IgD-negative memory B cell (primary cell): Measurements from ENCODE around the gene SLAMF9. TPM values are rescaled to one million over a fixed set of nuclear protein-coding genes. Genes with fewer than 3 reads are reported as not detected.

ENCODE experiments used
- H3K27ac Mint-ChIP-seq, 3 donors: one replicate each; pipeline ENCODE4 v1.8.0; 2020 to 2022; ENCODE audit warnings: mild to moderate bottlenecking in 3 of 3, mixed read lengths in 3 of 3, moderate library complexity in 1 of 3
- H3K27me3 Mint-ChIP-seq: one replicate; pipeline ENCODE4 v1.8.0; 2021; ENCODE audit warnings: mixed read lengths
- H3K36me3 Mint-ChIP-seq: one replicate; pipeline ENCODE4 v1.8.0; 2020; ENCODE audit warnings: mild to moderate bottlenecking, mixed read lengths
- H3K4me1 Mint-ChIP-seq, 3 donors: one replicate each; pipeline ENCODE4 v1.8.0; 2020 to 2022; ENCODE audit warnings: mixed read lengths in 3 of 3, mild to moderate bottlenecking in 1 of 3
- H3K4me3 Mint-ChIP-seq, 4 donors: one replicate each; pipeline ENCODE4 v1.8.0; 2020 to 2022; ENCODE audit warnings: mild to moderate bottlenecking in 4 of 4, mixed read lengths in 4 of 4, moderate library complexity in 3 of 4
- H3K9me3 Mint-ChIP-seq, 3 donors: one replicate each; pipeline ENCODE4 v1.8.0; 2020 to 2021; ENCODE audit warnings: mixed read lengths in 3 of 3, mild to moderate bottlenecking in 1 of 3
- polyA plus RNA-seq: library from polyadenylated mRNA; unstranded; fragments of 300-500 nt; fragmentation: Illumina TruSeq; gene quantifications from one replicate; pipeline ENCODE4 v1.2.3, GENCODE V29; 2021

Gene SLAMF9
- polyA plus RNA-seq, 1 donor from 2014 or later = not detected

DNA sequence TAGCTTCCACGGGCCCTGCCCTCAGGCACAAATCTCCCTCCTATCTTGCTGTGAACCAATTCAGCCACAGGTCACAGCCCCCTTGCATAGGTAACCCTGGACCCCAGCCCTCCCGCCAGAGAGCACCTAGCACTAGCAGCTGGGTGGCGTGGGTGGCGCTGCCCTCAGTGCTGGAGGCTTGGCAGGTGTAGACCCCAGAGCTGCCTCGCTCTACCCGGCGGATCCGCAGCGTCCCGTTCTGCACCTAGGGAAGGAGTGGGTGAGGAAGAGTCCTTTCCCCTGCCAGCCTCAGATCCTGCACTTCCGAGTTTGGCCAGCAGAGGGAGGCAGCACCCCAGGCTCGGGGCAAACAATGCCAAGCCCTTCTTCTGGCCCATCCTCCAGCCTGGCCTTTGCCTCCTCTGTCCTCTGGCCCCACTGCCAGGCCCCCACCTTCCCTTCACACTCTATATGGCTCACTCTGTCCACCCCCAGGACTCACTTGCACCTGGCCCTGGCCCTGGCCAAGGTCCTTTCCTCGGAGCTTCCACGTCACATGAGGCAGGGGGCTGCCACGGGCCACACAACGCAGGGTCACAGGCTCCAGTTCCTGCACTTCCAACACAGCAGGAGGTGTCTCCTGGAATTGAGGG, 17.6 kb downstream of the SLAMF9 start:
- H3K9me3 Mint-ChIP-seq = no peaks in the 10 kb centered on the region
- peak overlapping the region in 1 of 3 donors; percentile 30 for H3K27ac Mint-ChIP-seq
- peaks cover 30 to 41% (median 34%) of the 10 kb centered on the region in 3 donors for H3K4me1 Mint-ChIP-seq
- H3K27me3 Mint-ChIP-seq = peaks cover 10% of the 10 kb centered on the region
- H3K4me3 Mint-ChIP-seq = peak overlapping the region in 3 of 4 donors; percentile 2 to 78 (median 8)
- peaks cover 1% of the 10 kb centered on the region for H3K36me3 Mint-ChIP-seq

DNA sequence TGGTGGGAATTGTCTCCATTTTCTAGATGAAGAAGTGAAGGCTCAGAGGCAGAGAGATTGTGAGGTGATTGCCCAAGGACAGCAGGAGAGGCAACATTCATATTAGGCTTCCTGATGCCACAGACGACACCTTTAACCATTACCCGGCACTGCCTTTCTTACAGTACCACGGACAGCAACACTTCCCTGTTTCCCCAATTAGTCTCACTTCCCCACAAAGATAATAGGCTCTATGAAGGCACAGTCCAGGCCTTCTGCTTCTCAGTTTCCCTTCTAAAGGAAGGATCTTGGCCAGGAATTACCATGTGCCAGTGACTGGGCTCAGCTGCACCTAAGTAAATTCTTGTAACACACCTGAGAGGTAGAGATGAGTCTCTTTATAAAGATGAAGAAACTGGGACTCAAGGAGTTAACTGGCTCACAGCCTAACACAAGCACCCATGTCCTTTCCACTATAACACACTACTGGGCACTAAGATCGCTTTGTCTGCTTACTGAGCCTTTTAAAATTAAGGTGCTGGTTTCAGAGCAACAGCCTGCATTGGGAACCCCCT, 18.2 kb downstream of the SLAMF9 start:
- peaks cover 10% of the 10 kb centered on the region for H3K27me3 Mint-ChIP-seq
- peak overlapping the region in 2 of 4 donors; percentile 2 to 78 for H3K4me3 Mint-ChIP-seq
- peaks cover 1% of the 10 kb centered on the region for H3K36me3 Mint-ChIP-seq
- peak overlapping the region in 1 of 3 donors; percentile 30 for H3K27ac Mint-ChIP-seq
- H3K4me1 Mint-ChIP-seq = peaks cover 30 to 41% (median 34%) of the 10 kb centered on the region in 3 donors
- no peaks in the 10 kb centered on the region for H3K9me3 Mint-ChIP-seq

DNA sequence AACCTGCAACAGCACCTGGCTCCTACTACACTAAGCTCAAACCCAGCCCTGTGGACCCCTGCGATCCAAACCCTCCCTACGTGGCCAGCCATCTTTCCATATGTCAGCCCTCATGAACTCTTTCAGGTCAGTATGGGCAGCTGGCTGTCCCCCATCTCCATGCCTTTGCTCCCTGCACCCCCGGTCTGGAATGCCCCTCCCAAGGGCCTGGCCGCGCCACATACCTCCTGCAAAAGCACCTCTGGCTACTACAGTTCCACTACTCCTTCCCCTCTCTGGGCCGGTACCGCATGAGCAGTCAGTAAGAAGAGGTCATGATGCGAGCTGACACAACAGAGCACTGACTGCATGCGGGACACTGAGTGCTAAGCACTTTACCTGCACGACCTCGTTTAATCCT, 18.7 kb downstream of the SLAMF9 start:
- Mint-ChIP-seq H3K27me3 (peaks cover 10% of the 10 kb centered on the region), H3K27ac (peak overlapping the region in 1 of 3 donors; percentile 30), H3K9me3 (no peaks in the 10 kb centered on the region), H3K4me1 (peaks cover 30 to 38% (median 34%) of the 10 kb centered on the region in 3 donors), H3K4me3 (peak overlapping the region in 2 of 4 donors; percentile 50 to 57), H3K36me3 (peaks cover 1% of the 10 kb centered on the region)

DNA sequence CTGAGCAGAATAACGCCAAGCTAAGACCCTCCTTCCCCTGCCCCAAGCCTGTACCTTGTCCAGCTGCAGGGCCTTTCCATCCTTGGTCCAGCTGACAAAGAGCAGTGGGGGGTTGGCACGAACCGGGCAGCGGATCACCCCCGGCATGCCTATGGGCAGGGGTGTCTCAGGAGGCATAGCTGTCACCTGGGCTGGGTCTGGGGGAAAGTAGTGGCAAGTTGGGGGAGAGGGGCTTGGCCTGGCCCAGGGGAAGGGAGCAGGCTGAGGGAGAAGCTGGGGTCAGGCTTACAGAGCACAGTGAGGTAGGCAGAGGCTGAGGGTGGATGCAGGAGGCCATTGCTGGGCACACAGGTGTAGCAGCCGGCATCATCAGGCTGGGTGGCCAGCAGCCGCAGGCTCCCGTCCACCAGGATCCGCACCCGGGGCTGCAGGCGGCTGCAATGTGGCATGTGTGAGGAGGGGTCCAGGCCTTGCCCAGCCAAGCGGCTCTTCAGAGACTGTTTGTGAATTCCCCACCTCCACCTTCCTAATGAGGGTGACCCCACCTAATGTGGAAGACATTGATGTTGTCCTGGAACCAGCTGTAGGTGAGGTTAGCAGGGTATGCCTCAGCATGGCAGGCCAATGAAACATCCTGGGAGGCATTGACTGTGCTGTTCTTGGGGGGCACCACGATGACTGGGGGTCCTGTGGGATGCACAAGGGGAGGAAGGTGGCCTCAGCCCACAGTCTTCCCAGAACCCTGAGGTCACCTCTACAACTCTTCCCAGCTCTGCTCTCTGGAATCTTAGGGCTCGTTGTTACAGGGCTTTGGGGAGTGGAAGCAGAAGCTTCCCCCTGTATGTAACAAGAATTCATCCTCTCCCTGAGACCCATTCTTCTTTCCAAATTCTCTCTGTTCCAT, 19.6 kb downstream of the SLAMF9 start:
- peak overlapping the region in 1 of 3 donors; percentile 38 for H3K27ac Mint-ChIP-seq
- H3K9me3 Mint-ChIP-seq = no peaks in the 10 kb centered on the region
- peaks cover 1% of the 10 kb centered on the region for H3K36me3 Mint-ChIP-seq
- peaks cover 30 to 37% (median 34%) of the 10 kb centered on the region in 3 donors for H3K4me1 Mint-ChIP-seq
- peak overlapping the region in 1 of 4 donors; percentile 50 for H3K4me3 Mint-ChIP-seq
- peaks cover 10% of the 10 kb centered on the region for H3K27me3 Mint-ChIP-seq

DNA sequence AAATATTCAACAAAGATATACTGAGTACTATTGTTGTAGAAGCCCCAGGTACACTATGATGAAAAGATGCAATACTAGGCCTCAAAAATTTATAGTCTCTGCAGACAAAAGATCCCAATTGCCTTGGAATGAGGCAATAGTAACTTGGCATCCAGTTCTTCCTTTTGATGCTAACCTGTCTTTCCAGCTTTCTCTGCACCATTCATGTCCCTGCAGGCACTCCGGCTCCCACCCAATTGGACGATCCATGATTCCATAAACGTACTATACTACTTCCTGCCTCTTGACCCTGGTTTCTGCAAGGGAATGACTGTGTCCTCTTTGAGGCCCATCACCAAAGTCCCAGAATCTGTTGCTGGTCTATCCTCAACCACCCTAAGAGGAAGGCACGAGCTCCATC, 20.7 kb downstream of the SLAMF9 start:
- peaks cover 1% of the 10 kb centered on the region for H3K36me3 Mint-ChIP-seq
- H3K9me3 Mint-ChIP-seq = no peaks in the 10 kb centered on the region
- H3K27me3 Mint-ChIP-seq = peaks cover 14% of the 10 kb centered on the region
- H3K4me3 Mint-ChIP-seq = peak overlapping the region in 2 of 4 donors; percentile 8 to 44
- H3K27ac Mint-ChIP-seq = peak overlapping the region in 1 of 3 donors; percentile 48
- H3K4me1 Mint-ChIP-seq = peaks cover 26 to 29% (median 27%) of the 10 kb centered on the region in 3 donors

DNA sequence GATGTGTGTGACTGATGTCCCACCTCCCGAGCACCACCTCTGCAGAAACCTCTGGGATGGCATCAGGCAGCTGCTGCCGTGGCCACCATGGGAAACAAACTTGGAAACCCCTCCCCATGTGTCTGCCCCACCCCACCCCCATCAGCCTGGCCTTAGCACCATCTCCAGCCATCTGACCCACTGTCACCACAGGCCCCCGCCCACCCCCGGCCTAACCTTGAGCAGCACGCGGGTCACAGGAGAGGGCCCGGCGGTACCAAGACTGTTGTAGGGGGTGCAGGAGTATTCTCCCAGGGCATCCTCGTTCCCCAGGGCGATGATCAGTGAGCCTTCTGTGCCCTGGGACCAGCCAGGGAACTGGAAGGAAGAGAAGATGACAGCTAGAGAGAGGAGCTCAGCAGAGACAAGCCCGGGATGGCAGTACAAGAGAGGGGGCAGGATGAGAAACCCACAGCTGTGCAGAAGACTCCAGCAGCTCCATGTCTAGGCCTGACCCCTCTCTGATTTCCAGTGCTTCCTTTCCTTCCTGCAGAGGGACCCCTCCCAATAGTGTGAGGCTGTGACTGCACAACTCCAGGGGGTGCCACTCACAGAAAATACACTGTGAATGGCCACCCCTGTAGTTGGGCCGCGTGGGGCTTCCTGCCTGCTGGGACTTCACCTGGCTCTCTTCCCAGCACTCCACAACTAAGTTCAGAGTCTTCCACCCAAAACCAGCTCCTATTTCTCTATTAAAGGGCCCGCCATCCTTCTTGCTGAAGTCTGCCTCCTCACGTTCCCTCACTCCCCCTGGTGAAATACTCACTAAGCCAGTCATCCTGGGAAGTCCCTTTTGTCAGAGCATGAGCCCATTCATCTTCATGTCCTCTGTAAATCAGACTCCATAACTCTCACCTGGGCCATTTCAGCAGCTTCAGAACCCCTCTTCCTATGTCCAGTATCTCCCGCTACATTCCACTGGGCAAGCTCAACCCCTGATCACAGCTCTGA, 21.4 kb downstream of the SLAMF9 start:
- peaks cover 1% of the 10 kb centered on the region for H3K36me3 Mint-ChIP-seq
- peaks cover 17% of the 10 kb centered on the region for H3K27me3 Mint-ChIP-seq
- peak overlapping the region in 2 of 4 donors; percentile 23 to 44 for H3K4me3 Mint-ChIP-seq
- H3K27ac Mint-ChIP-seq = peak overlapping the region in 2 of 3 donors; percentile 39 to 48
- peaks cover 20 to 22% (median 21%) of the 10 kb centered on the region in 3 donors for H3K4me1 Mint-ChIP-seq
- no peaks in the 10 kb centered on the region for H3K9me3 Mint-ChIP-seq

DNA sequence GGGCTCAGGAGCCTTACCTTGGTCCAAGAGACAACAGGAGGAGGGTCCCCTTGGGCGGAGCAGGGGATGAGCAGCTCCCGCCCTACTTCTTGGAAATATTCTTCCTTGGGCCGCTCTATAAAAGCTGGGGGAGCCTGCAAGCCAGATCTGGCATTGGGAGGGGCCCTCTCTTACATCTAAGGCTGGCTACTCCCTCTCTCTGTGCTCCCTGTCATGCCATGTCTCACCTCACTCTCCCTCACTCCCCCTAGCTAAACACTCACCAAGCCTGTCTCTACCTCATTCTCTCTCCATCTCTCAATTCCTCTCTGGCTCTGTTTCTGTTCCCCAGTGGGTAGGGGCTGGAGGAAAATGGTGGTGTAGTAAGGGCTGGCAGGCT, 22.3 kb downstream of the SLAMF9 start:
- Mint-ChIP-seq H3K27me3 (peaks cover 22% of the 10 kb centered on the region), H3K4me3 (no peak overlapping the region), H3K9me3 (no peaks in the 10 kb centered on the region), H3K27ac (no peak overlapping the region), H3K36me3 (peaks cover 1% of the 10 kb centered on the region), H3K4me1 (peaks cover 14 to 16% (median 14%) of the 10 kb centered on the region in 3 donors)

DNA sequence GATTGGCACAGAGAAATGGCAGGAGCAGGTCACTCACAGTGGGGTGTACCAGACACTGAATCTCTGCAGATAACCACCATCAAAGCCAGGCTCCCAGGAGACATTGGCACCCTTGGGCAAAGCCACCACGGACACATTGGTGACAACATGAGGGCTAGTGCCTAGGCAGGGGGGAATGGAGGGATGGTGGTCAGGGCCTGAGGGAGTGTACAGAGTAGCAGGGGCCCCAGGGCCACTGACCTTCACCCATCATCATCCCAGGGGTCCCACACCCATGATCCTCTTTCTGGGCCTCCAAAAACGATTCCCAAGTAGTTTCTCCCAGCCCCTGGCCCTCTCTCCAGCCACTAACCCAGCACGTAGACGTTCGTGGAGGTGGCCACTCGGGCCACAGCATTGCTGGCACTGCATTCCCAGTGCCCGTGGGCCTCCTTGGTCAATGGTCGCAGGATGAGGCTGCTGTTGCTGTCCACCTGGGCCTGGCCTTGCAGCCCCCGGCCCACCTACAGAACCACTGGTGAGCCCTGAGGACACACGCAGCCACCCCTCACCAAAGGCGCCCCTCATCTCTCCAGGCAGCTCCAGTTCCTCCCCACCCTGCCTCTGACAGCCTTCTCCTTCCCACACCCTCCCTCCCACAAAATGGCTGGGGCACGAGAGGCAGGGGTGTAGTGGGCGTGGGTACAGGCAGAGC, 22.8 kb downstream of the SLAMF9 start:
- no peak overlapping the region for H3K27ac Mint-ChIP-seq
- H3K9me3 Mint-ChIP-seq = no peaks in the 10 kb centered on the region
- H3K4me1 Mint-ChIP-seq = peaks cover 12 to 14% (median 13%) of the 10 kb centered on the region in 3 donors
- H3K36me3 Mint-ChIP-seq = peaks cover 1% of the 10 kb centered on the region
- H3K4me3 Mint-ChIP-seq = no peak overlapping the region
- H3K27me3 Mint-ChIP-seq = peaks cover 22% of the 10 kb centered on the region

DNA sequence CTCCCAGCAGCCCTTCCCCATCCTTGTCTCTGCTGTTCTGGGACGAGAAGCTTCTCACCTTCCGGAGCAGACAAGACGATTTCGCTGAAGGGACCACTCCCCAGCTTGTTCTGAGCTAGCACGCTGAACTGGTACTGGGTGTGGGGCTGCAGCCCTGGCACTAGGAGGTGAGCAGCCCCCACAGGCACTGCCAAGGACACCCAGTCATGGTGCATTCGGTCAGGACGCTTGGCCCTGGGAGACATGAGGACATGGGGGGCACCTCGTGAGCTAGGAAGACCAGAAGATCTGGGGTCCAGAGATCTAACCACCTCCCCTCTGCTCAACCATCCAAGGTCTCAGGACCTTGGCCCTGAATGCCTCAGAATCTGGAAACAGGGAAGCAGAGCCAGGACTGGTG, 23.4 kb downstream of the SLAMF9 start:
- Mint-ChIP-seq H3K36me3 (peaks cover 1% of the 10 kb centered on the region), H3K27ac (no peak overlapping the region), H3K4me1 (peaks cover 8 to 13% (median 12%) of the 10 kb centered on the region in 3 donors), H3K4me3 (peak overlapping the region in 1 of 4 donors; percentile 58), H3K9me3 (no peaks in the 10 kb centered on the region), H3K27me3 (peaks cover 21% of the 10 kb centered on the region)

DNA sequence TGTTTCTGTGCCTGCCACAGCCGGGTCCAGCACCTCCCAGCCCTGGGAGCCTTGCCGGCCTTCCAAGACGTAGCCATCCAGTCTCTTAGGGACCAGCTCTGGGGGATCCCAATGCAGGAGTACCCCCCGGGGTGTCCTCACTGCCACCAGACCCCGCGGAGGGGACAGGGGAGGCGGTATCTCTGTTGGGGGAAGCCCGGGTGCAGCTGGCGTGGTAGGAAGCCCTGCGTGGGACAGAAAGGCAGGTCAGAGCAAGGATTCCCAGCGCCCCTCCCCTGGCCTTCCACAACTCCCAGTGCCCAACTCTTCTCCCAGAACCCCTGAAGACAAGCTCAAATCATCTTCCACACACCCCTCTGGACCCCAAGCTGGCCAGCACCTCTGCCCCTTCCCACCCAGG, 23.8 kb downstream of the SLAMF9 start:
- Mint-ChIP-seq H3K27ac (no peak overlapping the region), H3K9me3 (peaks cover 0 to 2% (median 0%) of the 10 kb centered on the region in 3 donors), H3K4me3 (peak overlapping the region in 1 of 4 donors; percentile 58), H3K4me1 (peaks cover 9 to 14% (median 9%) of the 10 kb centered on the region in 3 donors), H3K36me3 (peaks cover 3% of the 10 kb centered on the region), H3K27me3 (peaks cover 18% of the 10 kb centered on the region)

DNA sequence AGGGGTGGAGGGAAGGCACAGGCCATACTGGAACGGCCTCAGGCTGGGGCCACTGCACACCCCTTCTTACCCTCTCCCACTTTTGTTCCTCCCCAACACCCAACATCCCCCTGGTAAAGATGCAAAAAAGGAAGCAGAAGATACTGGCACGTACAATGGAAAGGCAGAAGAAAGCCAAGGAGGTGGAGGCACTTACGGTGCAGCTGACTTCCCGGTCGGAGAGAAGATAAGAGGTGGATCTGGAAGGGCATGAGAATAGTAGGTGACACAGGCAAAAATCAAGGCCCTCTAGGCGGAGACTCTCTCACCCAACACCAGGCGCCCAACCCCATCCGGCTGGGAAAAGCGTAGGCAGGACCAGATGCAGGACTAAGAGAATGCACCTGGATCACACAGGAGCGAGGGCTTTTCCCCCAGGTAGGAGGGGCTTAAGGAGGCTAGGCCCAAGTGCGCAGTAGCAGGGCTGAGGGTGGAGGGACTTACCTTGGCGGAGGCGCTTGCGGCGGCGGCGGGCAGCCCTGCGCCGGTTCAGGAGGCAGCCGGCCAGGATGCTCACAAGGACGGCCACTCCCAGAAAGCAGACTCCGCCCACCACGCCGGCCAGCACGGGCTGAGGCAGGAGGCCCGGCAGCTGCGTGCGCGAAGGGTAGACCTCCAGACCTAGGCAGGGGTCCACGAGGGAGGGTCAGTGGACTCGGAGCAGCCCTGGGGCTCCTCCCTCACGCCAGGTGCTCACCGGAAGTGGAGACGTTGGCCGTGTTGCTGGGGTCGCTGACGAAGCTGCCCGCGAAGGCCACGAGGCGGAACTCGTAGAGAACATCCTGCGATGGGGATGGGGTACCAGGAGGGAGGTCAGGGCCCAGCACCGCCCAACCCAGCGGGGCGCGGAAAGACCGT, 24.6 kb downstream of the SLAMF9 start:
- H3K27me3 Mint-ChIP-seq = peaks cover 18% of the 10 kb centered on the region
- peaks cover 3% of the 10 kb centered on the region for H3K36me3 Mint-ChIP-seq
- H3K27ac Mint-ChIP-seq = peak overlapping the region in 1 of 3 donors; percentile 49
- peaks cover 9 to 14% (median 10%) of the 10 kb centered on the region in 3 donors for H3K4me1 Mint-ChIP-seq
- peak overlapping the region in 1 of 4 donors; percentile 51 for H3K4me3 Mint-ChIP-seq
- peaks cover 0 to 2% (median 0%) of the 10 kb centered on the region in 3 donors for H3K9me3 Mint-ChIP-seq

DNA sequence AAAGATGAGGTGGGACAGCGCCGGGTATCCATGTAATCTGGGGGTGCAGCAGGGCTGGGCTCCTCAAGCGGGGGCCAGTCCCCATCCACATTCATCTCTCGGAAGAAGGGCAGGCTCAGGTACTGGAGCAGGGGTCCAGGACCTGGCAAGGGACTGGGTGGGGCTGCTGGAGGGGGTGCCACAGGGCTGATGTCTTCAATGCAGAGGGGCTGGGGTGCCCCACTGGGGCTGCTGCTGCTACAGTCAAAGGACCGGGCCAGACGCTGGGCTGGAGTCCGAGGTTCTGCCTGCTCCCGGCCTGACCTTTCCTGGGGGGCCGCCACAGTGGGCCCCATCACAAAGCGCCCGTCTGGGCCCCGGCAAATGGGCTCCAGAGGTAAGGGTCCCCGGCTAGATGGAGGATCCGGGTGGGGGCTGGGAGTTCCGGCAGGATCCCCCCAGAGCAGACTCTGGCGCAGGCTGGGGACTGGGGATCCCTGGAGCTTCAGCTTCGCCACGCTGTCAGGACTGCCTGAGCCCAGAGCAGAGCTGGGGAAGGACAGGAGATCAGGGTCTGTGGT, 25.5 kb downstream of the SLAMF9 start:
- Mint-ChIP-seq H3K36me3 (peaks cover 7% of the 10 kb centered on the region), H3K4me1 (peaks cover 11 to 16% (median 12%) of the 10 kb centered on the region in 3 donors), H3K27ac (peak overlapping the region in 1 of 3 donors; percentile 49), H3K4me3 (no peak overlapping the region), H3K9me3 (peaks cover 0 to 2% (median 0%) of the 10 kb centered on the region in 3 donors), H3K27me3 (peaks cover 16% of the 10 kb centered on the region)
